Measurements from ENCODE around the gene CEP135.
A peak's percentile ranks its signal among the peaks of the same experiment; 100 is the strongest.
"Not testable (repeated sequence)": the region's sequence is repeated elsewhere in the genome, so short reads cannot be mapped to it uniquely, and the experiment has no call there.

Gene CEP135

DNA sequence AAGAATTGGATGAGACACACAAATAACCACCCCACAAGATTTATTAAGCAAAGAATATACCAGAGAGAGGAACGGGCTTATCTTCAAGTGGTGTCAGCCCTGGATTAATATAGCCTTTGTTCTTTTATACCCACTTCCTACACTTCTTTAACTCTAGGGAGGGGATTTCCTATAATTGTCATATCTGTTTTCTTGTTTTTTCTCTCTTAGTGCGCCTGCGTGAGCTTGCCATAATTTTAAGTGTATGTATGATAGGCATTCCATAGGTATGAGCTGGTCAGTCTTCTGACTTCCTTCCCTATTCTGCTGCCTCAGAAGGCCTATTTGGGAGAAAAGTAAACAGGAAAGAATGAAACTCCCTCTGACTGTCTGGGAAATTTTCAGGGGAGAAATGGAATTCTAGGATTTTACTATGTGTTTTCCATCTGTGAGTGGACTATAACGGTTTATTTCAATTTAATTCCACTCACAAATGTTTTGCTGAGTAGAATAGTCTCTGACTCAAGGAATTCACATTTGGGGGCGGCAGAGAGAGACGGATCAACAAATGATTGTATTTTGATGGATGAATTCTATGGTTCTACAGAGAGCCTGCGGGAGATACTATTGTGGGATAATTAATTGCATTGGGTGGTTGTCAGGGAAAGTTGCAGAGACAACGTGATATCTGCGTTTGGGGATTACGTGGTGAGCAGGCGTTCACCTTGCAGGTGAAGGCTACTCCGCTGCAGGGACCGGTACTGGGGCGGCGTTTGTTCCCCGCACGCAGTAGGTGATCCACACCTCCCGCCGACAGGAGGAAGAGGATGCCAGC lies 626 bp upstream of the CEP135 start:
- DNase-seq: peak; percentile 76

DNA sequence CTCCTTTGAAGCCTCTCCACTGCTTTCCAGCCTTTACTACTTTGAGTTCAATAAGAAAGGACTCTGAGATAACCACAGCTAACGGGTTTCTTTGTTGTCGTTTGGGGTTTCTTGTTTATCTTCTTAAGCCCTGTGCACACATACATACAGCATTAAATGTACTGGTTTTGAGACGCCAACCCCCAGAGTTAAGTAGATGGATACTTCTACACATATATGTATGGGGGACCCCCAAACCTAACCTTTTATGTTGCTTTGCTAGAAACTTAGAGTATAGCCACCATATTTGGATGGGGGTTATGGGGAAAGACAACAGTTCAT lies 697 bp downstream of the CEP135 start:
- no peak for DNase-seq

DNA sequence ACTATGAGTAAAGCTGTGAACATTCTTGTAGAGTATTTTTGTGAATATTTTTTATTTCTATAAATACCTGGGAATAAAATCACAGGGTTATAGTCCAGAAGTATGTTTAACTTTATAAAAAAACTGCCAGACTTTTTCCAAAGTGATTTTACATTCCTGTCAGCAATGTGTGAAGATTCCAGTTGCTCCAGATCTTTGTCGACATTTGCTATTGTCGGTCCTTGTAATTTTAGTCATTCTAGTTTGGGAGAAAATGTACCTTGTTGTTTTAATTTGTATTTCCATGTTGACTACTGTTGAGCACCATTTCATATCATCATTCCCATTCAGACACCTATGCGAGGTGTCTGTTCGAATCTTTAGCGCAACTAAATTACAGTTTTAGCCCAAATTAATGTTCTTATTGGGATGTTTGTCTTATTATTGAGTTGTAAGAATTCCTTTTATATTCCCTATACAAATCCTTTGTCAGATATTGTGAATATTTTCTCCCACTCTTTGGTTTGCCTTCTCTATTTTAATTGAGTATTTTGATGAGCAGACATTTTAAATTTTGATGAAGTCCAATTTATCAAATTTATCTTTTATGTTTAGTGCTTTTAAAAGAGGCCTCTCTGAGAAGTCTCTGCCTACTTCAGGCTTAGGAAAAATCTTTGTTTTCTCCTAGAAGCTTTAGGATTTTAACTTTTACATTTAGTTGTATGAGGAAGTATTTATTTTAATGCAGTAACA lies 2.6 kb downstream of the CEP135 start:
- no peak for DNase-seq

DNA sequence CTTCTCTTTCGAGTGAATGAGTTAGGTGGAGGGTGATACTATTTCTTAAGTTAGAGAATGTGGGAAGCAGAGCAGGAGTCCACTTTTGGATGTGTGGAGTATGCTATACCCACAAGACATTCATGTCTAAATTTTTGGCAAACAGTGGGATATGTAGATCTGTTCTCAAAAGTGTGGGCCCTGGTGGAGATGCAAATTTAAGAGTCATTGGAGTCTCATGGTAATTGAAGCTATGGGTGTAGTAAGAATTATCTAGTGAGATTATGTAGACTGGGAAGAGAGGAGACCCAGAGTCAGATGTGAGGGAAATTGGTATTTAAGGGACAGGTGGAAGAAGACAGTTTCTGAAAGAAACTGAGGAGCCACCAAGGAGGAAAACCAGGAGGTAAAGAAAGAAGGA lies 7.0 kb downstream of the CEP135 start:
- no peak for DNase-seq

DNA sequence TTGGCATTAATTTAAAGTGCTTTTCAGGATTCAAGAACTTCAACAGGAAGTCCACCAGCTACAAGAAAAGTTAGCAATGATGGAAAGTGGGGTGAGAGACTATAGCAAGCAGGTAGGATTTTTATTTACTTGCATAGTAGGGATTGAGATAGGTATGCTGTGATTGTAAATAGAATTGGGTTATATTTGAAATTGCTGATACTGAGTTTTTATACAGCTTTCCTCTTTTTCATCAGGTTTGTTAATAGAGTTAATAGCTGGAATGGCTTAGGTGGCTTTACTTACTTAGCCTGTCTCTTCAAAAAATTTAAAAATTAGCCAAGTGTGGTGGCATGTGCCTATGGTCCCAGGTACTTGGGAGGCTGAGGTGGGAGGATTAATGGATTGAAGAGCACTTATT lies 10.9 kb downstream of the CEP135 start:
- DNase-seq: no peak

DNA sequence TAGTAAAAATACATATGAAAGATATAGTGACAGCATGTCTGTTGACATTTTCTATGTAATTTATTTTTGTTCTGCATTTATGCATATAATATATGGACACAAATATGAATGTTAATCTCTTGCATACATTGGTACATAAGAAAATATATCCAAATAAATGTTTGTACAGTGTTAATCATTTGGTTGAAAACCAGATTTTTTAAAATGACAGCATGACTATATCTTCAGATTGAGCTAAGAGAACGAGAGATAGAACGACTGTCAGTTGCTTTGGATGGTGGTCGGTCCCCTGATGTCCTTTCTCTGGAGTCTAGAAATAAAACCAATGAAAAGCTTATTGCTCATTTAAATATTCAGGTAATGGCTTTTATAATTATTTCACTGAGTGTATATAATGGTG lies 15.3 kb downstream of the CEP135 start:
- DNase-seq: no peak

DNA sequence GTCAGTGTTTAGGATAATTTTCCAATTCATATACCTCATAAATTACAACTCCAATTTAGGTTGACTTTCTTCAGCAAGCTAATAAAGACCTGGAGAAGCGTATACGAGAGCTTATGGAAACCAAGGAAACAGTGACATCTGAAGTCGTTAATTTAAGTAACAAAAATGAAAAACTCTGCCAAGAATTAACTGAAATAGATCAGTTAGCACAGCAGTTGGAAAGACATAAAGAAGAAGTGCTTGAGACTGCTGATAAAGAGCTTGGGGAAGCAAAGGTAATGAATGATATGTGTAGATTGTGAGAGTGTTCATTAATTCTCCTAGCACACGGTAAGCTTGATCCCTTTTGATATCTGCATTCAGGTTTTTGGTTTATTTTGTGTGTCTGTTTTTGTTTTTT lies 16.8 kb downstream of the CEP135 start:
- DNase-seq: no peak

DNA sequence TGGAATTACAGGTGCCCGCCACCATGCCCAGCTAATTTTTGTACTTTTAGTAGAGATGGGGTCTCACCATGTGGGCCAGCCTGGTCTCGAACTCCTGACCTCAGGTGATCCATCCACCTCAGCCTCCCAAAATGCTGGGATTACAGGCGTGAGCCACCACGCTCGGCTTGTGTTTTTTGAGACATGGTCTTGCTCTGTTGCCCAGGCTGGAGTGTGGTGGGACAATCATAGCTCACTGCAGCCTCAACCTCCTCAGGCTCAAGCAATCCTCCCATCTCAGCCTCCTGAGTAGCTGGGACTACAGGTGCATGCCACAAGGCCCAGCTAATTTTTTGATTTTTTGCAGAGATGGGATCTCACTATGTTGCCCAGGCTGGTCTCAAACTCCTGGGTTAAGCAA lies 17.6 kb downstream of the CEP135 start:
- DNase-seq: not testable (repeated sequence)

DNA sequence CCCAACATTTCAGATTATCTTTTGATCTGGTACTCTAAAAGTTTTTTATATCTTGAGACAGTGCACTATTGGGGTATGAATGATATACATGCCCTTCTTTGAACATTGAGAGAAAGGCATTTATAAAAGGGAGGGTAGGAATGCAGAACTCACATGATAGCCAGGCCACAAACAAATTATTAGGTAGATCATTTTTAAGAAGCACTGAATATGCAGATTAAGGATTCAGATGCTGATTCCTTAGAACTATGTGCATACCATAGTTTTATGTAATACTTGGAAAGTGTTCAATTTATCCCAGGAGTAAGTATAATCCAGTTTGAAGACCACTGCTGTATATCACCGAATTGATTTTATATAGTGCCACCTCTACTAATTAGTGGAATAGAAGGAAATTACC lies 18.6 kb downstream of the CEP135 start:
- DNase-seq: no peak

DNA sequence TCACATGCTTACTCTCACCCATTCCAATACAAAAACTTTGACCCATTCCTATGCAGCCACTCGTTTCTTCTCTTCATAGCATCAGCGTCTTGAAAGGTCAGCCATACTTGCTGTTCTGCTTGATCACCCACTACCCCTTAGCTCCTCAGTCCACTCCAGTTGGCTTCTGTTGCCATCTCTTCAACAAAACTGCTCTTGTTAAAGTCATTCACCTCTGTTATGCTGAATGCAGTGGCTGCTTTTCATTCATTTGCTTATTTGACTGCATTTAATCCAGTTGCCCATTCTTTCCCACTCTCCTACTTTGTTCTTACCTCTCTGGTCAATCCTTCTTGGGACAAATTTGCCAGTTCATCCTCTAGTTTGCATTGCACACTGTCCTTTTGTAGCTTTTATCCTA lies 24.9 kb downstream of the CEP135 start:
- DNase-seq: no peak

DNA sequence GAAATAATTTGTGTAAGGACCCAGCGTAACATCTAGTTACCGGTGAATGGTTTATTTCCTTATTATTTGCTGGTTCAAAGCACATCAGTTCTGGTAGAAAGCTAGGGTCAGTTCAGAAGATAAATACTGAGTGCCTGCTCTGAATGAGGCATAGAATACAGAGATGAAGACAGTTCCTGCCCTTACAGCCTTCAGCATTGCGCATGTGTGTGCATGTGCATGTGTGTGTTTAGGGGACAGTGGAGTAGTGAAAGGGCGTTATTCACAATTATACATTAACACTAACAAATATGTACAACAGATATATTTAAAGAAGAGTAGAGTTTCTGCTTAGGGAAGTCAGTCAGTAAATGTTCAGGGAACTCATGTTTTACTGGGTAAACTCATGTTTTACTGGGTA lies 29.1 kb downstream of the CEP135 start:
- no peak for DNase-seq

DNA sequence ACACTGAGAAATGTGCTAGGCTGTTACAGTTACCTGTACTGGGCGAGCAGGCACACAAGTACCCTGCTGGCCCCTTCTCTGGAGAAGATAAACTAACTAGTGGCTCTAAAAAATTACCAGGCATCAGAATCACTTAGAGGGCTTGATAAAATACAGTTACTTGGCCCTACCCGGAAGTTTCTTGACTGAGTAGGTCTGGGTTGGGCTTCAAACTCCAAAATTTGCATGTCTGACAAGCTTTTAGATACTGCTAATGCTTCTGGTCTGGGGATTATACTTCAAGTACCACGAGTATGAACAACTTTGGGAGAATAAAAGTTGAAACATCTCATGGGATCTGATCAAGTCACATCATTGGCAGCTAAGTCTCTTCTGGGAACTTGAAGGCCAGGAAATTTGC lies 30.8 kb downstream of the CEP135 start:
- DNase-seq: no peak

DNA sequence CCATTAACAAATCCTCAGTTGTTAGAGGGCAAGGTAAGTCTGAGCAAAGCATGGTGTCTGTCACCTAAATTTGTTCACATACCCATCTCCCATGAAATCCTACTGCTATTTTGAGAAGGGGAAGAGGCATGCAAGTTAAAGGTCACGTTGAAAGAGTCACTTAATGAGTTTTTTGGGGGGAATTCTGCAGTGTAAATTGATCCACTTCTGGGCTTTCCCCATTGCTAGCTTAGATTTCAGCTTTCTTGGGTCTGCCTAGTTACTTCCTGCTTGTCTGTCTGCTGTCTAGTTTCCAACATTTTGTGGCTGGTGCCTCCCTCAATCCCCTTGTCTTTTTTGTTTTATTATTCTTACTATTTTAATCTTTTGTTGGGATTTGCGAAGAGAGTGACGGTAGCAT lies 32.0 kb downstream of the CEP135 start:
- no peak for DNase-seq

DNA sequence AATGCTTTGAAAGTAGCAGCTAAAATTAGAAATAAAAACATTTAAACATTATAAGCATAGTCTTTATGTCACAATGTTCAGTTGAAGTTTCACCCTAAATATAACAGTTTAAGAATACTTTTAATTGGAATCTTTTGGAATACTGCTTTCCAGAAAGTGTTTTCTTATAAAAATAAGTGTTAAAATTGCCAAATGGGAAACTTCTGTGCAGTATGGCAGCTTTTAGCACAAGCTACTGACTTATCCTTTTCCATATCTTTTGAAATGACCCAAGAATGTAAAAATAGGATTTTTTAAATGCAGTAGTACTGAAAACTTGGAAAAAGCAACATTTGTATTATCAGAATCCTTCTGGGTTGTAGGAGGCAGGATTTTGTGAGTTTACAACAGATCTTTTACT lies 34.2 kb downstream of the CEP135 start:
- no peak for DNase-seq

DNA sequence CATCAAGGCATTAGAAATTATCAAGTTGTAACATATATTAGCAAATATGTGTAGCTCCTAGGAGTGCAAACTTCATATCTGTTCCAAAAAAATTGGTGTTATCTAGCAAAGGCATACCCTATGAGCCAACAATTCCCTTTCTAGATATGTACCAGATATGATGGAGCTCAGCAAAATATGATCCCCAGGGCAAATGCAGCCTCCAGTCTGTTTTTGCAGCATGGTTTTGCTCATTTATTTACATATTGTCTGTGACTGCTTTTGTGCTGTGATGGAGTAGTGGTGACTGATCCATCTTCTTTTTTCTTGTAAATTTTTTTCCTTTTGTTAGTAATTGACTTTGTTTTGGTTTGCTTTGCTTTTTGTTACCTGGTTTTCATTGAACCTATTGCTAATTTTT lies 41.0 kb downstream of the CEP135 start:
- no peak for DNase-seq

DNA sequence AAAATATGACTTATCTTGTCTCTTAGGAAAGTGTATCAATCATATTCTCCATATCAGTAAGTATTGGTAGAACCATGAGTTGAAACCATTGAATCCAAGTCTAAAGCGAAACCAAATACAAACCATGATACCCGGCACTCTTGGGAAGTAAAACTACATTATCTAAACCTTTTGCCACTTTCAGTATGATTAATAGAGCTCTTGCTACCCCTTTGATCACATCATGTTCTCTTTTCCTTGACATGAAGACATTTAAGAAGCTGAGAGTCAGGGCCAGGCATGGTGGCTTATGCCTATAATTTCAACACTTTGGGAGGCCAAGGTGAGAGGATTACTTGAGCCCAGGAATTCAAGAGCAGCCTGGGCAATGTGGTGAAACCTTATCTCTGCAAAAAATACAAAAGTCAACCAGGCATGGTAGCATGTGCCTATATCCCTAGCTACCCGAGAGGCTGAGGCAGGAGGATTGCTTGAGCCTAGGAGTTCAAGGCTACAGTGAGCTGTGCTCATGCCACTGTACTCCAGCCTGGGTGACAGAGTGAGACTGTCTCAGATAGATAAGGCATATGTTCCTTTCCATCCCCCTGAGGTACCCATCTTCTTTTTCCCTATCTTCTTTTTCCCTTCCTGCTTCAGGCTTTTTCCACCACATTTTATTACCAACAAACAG lies 45.4 kb downstream of the CEP135 start:
- DNase-seq: no peak

DNA sequence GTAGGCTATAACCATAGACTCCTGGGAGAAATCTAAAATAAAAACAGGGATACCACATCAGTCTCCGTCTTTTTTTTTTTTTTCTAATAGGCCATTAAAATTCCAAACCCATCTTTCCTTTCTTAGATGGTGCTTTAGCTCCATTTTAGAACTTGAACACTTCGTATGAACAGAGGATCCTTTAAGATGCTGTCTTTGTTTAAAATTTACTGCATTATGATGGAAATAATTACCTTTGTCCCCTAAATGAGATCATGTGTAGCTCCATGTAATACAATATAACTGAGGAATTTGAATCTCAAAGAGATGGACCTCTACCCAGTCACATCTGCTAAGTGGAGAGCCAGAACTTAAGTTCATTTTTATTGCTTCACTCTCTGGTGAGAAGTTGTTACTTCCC lies 47.9 kb downstream of the CEP135 start:
- DNase-seq: no peak

DNA sequence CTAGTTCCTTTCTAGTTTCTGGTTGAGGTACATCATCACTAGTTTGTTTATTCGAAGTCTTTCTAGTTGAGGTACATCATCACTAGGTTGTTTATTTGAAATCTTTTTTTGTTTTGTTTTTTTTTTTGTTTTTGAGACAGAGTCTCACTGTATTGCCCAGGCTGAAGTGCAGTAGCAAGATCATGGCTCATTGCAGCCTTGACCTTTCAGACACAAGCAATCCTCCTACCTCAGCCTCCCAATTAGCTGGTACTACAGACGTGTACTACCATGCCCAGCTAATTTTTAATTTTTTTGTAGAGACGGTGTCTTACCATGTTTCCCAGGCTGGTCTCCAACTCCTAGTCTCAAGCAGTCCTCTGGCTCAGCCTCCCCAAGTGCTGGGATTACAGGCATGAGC lies 54.9 kb downstream of the CEP135 start:
- DNase-seq: no peak

DNA sequence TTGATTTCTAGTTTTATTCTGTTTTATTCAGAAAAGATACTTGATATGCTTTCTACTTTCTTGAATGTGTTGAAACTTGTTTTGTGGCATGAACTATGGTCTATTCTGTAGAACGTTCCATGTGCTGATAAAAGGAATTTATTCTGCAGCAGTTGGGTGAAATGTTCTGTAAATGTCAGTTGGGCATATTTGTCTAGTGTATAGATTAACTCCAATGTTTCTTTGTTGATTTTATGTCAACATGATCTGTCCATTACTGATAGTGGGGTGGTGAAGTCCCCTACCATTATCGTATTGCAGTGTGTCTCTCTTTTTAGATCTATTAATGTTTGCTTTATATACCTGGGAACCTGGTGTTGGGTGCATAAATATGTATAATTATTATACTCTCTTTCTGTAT lies 55.5 kb downstream of the CEP135 start:
- no peak for DNase-seq

DNA sequence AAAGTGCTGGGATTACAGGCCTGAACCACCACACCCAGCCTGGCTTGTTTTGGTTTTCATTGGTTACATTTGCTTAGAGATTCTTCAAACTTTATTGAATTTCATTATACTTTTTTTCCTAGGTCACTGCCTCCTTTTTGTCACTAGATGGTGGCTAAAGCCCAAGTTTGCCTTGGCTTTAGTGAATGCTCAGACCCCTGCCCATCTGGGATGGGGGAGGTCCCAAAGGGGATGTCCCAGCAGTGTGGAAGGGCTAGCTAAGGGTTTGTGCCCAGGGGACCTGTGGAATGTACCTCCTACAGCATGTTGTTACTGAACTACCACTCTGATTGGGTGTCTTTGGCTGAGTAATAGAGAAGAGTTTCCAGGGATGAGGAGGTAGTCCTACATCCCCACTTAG lies 58.4 kb downstream of the CEP135 start:
- no peak for DNase-seq

DNA sequence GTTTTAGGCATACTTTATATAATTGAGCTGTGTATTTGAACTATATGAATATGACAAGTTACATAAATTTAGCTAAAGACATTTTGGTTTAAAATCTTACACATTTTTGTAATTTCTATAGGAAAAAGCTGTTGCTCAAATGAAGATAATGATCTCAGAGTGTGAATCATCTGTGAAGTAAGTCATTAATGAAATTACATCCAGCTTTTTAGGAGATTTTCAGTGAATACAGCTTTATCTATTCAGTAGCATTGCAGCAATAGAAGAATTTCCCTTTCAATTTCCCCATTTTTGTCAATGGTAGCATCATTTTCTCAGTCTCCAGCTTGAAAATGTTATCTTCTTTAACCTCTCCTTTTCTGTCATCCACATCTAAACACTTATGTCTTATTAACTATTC lies 59.5 kb downstream of the CEP135 start:
- no peak for DNase-seq

DNA sequence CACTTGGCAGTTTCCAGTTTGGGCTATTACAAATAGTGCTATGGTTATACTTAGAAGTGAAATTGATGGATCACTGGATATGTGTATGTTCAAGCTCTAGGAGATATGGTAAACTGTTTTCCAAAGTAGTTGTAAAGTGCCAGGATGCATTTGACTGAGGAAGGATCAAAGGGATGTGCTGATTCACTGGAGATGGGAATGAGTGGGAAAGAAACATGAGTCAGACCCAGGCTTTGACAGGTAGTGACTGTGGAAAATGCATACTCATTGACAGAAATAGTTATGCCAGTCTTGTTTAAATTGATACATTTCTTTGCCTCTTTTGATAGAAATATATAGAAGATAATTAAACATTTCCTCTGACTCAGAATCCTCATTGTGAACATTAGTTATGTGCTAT lies 77.9 kb downstream of the CEP135 start:
- DNase-seq: no peak

DNA sequence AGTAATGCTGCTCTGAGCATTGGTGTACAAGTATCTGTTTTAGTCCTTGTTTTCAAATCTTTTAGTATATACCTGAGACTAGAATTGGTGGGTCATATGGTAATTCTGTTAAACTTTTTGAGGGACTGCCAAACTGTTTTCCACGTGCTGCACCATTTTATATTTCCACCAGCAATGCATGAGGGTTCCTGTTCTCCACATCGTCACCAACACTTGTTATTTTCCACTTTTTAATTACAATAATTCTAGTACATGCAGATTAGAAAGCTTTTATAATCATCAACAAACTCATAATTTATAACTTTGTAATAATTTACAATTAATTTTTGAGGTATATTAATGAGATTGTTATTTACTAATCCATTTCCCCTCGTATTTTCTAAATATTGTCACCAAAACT lies 79.4 kb downstream of the CEP135 start:
- DNase-seq: no peak

DNA sequence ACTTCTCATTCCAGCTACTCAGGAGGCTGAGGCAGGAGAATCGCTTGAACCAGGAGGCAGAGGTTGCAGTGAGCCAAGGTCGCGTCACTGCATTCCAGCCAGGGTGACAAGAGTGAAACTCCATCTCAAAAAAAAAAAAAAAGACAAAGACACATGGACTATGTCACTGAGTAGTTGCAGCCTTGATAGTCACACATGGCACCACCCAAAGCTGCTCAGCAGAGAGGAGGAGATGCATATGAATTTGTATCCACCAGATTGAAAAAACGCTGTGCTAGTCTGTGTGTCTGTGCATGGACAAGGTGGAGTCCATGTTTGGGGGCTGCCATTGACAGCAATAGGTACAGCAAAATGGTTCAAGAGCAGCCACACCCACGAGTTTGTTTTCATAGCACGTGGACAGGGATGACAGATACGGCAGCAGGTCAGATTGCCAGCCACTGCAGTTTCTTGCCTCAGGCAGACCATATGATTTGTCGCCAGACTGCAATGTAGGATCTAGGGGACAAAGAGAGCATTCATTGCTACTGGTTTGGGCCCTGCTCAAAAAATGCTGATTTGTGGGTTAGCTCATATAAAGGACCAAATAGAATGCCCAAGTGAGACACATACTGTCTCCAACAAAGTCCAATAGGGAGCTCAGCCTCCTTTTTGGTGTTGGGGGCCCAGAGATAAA lies 89.9 kb downstream of the CEP135 start:
- DNase-seq: no peak
